NT2/D1 (cell line): ENCODE data around the gene BCL2.

ENCODE experiments used
- SUZ12 ChIP-seq: IDR thresholded peaks from 2 replicates; pipeline ENCODE4 v1.6.1; 2011; ENCODE audit not compliant: insufficient read length, insufficient read depth; ENCODE audit errors: extremely low read depth
- YY1 ChIP-seq: IDR thresholded peaks from 2 replicates; pipeline ENCODE4 v1.6.1; 2011; ENCODE audit not compliant: insufficient read length, insufficient read depth
- ZNF274 ChIP-seq: IDR thresholded peaks from 2 replicates; pipeline ENCODE4 v1.6.1; 2011; ENCODE audit warnings: mild to moderate bottlenecking, low read depth, low read length

GRCh38 chr18:63313396-63313917 is 6.1 kb downstream of the BCL2 start:
- TF ChIP-seq ZNF274: no peak
- no peak for TF ChIP-seq SUZ12
- no peak for TF ChIP-seq YY1
